Measurements from ENCODE around the gene CATSPER1.

GRCh38 chr11:65975771-65976170 lies 50.5 kb downstream of the CATSPER1 start:
- TF ChIP-seq, protein P1, sequence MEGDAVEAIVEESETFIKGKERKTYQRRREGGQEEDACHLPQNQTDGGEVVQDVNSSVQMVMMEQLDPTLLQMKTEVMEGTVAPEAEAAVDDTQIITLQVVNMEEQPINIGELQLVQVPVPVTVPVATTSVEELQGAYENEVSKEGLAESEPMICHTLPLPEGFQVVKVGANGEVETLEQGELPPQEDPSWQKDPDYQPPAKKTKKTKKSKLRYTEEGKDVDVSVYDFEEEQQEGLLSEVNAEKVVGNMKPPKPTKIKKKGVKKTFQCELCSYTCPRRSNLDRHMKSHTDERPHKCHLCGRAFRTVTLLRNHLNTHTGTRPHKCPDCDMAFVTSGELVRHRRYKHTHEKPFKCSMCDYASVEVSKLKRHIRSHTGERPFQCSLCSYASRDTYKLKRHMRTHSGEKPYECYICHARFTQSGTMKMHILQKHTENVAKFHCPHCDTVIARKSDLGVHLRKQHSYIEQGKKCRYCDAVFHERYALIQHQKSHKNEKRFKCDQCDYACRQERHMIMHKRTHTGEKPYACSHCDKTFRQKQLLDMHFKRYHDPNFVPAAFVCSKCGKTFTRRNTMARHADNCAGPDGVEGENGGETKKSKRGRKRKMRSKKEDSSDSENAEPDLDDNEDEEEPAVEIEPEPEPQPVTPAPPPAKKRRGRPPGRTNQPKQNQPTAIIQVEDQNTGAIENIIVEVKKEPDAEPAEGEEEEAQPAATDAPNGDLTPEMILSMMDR (IDR thresholded peaks at IDR 0.05; ENCODE audit: borderline replicate concordance, extremely low read depth, low read length, poor library complexity, severe bottlenecking): no peak
- TF ChIP-seq EZH2 (IDR thresholded peaks at IDR 0.05; ENCODE audit: borderline replicate concordance, low read depth, low read length, severe bottlenecking): no peak

Data from DND-41 (cell line).